Left ventricle myocardium inferior (tissue), 1 donor: Measurements from ENCODE around the gene HTR6. TPM values are rescaled to one million over a fixed set of nuclear protein-coding genes. Genes with fewer than 3 reads are reported as not detected.
"Not testable (repeated sequence)": the region's sequence is repeated elsewhere in the genome, so short reads cannot be mapped to it uniquely, and the experiment has no call there.

ENCODE experiments used
- DNase-seq: peaks from one replicate; pipeline ENCODE4 v3.0.0-alpha.2; 2020
- H3K27ac ChIP-seq: fragments of 200-600 bp; replicated peaks from 2 replicates; pipeline ENCODE4 v1.8.0; 2021
- H3K27me3 ChIP-seq: fragments of 200-600 bp; 2 replicates; pipeline ENCODE4 v1.8.0; 2021; ENCODE audit warnings: low read depth
- H3K36me3 ChIP-seq: fragments of 200-600 bp; 2 replicates; pipeline ENCODE4 v1.8.0; 2021
- H3K4me1 ChIP-seq: fragments of 200-600 bp; 2 replicates; pipeline ENCODE4 v1.8.0; 2021
- H3K4me3 ChIP-seq: fragments of 200-600 bp; 2 replicates; pipeline ENCODE4 v1.8.0; 2021; ENCODE audit warnings: mild to moderate bottlenecking, moderate library complexity
- H3K9me3 ChIP-seq: fragments of 200-600 bp; replicated peaks from 2 replicates; pipeline ENCODE4 v1.8.0; 2021
- intact Hi-C: fragments of 100-400 bp; cut with micrococcal nuclease; formaldehyde crosslinking; loops from one replicate; pipeline ENCODE4 v1.11.0; 2022
- total RNA-seq: library from RNA; stranded (reverse); fragmentation: NEBNext Ultra II Directional; extraction: Animal tissue kit (Norgen Biotek cat#: 25700); gene quantifications from one replicate; pipeline ENCODE4 v1.2.1, GENCODE V29; 2021
- TF ChIP-seq, protein P1 (sequence below): fragments of 200-600 bp; IDR thresholded peaks from 2 replicates; pipeline ENCODE4 v1.8.0; 2021; ENCODE audit warnings: antibody characterized with exemption, mild to moderate bottlenecking, borderline replicate concordance
- donor health status: DM: no; HTN: yes; CAD: no; lungs with severe emphysema.

HTR6 gene
- total RNA-seq, 1 donor from 2014 or later = not detected

DNA sequence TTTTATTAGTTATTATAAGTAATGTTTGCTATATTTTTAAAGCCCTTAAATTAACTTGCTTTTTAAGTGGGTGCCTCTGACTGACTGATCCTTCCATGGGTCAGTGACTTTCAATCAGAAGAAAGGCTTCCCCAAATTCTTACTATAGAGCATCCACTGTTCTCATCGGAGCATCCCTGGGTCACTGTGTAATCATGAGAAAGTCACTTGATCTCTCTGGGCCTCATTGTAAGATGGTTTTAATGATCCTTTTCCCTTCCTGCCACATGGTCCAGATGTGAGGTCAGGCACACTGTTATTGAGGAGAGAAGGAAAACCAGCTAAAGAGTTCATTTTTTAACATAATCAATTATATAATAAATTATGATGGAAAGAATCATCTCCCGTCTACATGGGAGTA lies 31.6 kb upstream of the HTR6 start:
- Histone ChIP-seq H3K9me3 (no peaks in the 10 kb centered on the region), H3K27me3 (no peaks in the 10 kb centered on the region), H3K4me3 (no peak overlapping the region), H3K36me3 (peaks cover 20% of the 10 kb centered on the region), H3K4me1 (peaks cover 9% of the 10 kb centered on the region), H3K27ac (no peak overlapping the region)
- no peak for DNase-seq
- TF ChIP-seq, protein P1, sequence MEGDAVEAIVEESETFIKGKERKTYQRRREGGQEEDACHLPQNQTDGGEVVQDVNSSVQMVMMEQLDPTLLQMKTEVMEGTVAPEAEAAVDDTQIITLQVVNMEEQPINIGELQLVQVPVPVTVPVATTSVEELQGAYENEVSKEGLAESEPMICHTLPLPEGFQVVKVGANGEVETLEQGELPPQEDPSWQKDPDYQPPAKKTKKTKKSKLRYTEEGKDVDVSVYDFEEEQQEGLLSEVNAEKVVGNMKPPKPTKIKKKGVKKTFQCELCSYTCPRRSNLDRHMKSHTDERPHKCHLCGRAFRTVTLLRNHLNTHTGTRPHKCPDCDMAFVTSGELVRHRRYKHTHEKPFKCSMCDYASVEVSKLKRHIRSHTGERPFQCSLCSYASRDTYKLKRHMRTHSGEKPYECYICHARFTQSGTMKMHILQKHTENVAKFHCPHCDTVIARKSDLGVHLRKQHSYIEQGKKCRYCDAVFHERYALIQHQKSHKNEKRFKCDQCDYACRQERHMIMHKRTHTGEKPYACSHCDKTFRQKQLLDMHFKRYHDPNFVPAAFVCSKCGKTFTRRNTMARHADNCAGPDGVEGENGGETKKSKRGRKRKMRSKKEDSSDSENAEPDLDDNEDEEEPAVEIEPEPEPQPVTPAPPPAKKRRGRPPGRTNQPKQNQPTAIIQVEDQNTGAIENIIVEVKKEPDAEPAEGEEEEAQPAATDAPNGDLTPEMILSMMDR = no peak
- intact Hi-C loops = no loop called here

DNA sequence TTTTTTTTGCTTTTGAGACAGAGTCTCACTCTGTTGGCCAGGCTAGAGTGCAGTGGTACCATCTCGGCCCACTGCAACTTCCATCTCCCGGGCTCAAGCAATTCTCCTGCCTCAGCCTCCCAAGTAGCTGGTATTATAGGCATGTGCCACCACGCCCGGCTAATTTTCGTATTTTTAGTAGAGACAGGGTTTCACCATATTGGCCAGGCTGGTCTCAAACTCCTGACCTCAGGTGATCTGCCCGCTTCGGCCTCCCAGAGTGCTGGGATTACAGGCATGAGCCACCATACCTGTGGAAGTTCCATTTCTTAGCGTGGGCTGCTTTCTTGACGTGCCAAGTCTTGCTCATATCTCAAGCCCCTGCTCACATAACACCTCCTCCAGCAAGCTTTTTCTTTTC lies 29.6 kb upstream of the HTR6 start:
- H3K4me1 ChIP-seq, DNase-seq, H3K27me3 ChIP-seq, H3K36me3 ChIP-seq, intact Hi-C loops, H3K27ac ChIP-seq, H3K9me3 ChIP-seq, H3K4me3 ChIP-seq: not testable (repeated sequence)

DNA sequence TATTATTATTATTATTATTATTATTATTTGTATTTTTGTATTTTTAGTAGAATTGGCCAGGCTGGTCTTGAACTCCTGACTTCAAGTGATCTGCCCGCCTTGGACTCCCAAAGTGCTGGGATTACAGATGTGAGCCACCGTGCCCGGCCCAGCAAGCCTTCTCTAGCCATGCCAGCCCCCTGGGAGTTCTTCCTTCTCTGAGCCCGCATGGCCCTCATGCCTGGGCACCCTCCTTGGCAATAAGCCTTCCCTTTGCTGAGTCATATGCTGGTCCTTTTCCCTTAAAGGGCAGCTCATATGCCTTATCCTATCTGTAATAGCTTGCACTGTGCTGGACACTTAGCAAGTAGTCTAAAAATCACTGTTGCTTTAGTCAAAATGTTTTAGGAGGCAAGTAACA lies 29.0 kb upstream of the HTR6 start:
- Histone ChIP-seq H3K36me3 (no peaks in the 10 kb centered on the region), H3K27me3 (no peaks in the 10 kb centered on the region), H3K27ac (no peak overlapping the region), H3K4me1 (peaks cover 1% of the 10 kb centered on the region), H3K4me3 (no peak overlapping the region), H3K9me3 (no peaks in the 10 kb centered on the region)
- intact Hi-C loops = no loop called here
- no peak for DNase-seq
- TF ChIP-seq, protein P1 = no peak

DNA sequence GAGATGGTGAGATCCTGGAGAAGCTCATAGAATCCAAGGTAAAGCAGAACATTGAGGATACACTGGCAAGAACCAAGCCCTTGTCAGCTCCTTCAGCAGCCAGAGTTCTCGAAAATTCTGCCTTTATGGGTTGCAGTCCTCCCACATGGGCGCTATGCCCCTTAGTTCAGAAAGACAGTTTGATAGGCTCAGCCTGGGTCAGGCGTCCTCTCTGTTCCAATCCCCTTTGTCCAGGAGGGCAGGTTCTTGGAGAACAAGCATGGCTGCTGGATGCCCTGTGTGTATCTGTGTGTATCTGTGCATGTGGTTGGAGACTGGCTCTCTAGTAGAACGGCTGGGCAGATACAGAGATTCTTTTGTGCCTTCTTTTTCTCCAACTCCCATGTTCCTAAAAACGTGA lies 28.6 kb upstream of the HTR6 start:
- Histone ChIP-seq H3K4me1 (peaks cover 6% of the 10 kb centered on the region), H3K27ac (no peak overlapping the region), H3K9me3 (no peaks in the 10 kb centered on the region), H3K4me3 (no peak overlapping the region), H3K27me3 (no peaks in the 10 kb centered on the region), H3K36me3 (no peaks in the 10 kb centered on the region)
- intact Hi-C loops = no loop called here
- TF ChIP-seq, protein P1 = no peak
- DNase-seq = no peak

DNA sequence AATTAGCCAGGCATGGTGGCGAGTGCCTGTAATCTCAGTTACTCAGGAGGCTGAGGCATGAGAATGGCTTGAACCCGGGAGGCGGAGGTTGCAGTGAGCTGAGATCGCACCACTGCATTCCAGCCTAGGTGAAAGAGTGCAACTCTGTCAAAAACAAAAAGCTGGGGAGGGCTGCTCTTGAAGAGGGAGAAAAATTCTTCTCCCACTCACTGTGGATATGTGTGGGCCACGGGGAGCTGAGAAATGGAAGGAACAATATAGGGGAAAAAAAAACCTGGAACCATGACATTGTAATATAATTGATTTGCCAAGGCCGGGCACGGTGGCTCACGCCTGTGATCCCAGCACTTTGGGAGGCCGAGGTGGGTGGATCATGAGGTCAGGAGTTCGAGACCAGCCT lies 27.9 kb upstream of the HTR6 start:
- H3K4me1 ChIP-seq, H3K9me3 ChIP-seq, DNase-seq, H3K27me3 ChIP-seq, intact Hi-C loops, H3K27ac ChIP-seq, H3K36me3 ChIP-seq, H3K4me3 ChIP-seq: not testable (repeated sequence)

DNA sequence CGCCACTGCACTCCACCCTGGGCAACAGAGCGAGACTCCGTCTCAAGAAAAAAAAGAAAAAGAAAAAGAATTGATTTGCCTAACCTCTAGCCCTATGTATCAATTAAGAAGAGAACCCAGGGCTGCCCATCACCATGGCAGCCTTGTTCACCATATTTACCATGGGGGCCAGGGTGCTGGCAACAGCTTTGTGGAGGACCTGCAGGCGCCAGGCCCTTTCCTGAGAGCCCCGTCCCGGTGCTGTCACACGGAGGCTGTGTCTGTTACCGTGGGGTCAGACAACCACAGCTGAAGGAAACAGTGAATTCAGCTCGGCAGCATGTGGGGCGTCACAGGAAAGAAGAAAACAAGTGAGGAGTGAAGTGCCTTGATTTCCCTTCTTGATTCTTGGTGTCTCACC lies 27.1 kb upstream of the HTR6 start:
- no peak for DNase-seq
- intact Hi-C loops = no loop called here
- peaks cover 6% of the 10 kb centered on the region for H3K4me1 ChIP-seq
- TF ChIP-seq, protein P1 = no peak
- H3K27me3 ChIP-seq = no peaks in the 10 kb centered on the region
- H3K4me3 ChIP-seq = no peak overlapping the region
- H3K9me3 ChIP-seq = no peaks in the 10 kb centered on the region
- H3K27ac ChIP-seq = no peak overlapping the region
- H3K36me3 ChIP-seq = no peaks in the 10 kb centered on the region

DNA sequence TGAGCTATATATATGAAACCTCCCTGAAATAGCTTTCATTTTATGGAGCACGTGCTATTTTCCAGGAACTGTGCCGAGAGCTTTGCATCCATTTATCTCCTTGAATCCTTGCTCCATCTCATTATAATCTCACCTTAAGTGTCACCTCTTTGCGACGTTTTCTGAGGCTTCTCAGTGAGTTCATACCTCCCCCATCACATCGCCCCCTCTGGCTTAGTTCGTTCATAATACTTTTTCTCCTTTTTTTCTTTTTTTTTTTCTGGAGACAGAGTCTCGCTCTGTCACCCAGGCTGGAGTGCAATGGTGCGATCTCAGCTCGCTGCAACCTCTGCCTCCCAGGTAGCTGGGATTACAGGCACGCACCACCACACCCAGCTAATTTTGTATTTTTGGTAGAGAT lies 25.4 kb upstream of the HTR6 start:
- H3K4me3 ChIP-seq, DNase-seq, H3K27me3 ChIP-seq, intact Hi-C loops, H3K9me3 ChIP-seq, H3K27ac ChIP-seq, H3K36me3 ChIP-seq: not testable (repeated sequence)
- H3K4me1 ChIP-seq = peaks cover 18% of the 10 kb centered on the region
